GM21381 (cell line): Measurements from ENCODE around the gene TNP2.

Experiments used
- ATAC-seq: cut with Tn5 transposase; IDR thresholded peaks from one replicate; pipeline ENCODE4 v1.9.1; 2021; ENCODE audit warnings: mild to moderate bottlenecking, moderate library complexity; ENCODE audit not compliant: unreplicated experiment

TNP2 gene

DNA sequence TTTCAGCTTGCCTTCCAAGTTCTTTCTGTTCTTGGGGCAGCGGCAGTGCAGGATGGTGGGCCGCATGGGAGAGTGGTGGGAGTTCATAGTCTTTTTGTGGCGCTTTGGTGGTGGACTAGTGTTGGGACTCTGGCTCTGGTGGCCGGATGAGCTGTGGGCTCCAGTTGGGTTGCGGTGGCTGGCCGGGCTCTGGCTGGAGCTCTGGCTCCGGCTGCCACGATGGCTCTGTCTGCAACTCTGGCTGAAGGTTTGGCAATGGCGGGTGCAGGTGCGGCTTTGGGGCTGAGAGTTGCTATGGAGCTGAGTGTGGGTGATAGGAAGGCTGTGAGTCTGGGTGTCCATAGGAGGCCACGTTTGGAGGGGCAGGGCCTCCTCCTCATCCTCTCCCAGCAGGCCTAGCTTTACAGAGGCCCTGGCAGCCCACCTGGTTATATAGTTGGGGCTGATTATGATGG is at the start of gene TNP2:
TNP2 (minus strand) TSS at position 405 of the 455 bp plus-strand sequence; CDS start at position 342, 63 bp downstream.
- ATAC-seq = no peak

DNA sequence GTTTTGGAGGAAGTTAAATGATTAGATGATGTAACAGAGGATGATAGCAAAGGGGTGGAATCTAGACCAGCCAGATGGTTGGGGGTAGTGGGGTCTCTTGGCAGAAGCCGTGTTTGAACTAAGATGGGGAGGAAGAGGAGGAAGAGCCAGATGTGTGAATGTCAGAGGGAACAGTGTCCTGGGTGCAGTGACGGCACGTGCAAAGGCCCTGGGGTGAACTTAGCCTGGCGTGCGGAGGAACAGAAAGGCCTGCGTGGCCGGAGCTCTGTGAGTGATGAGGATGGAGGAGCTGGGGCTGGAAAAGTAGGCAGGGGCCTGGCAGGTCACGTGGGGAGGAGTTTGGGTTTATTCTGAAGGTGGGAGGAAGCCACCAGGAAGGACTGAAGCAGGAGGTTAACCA is 49.7 kb upstream of the TNP2 start:
- no peak for ATAC-seq

DNA sequence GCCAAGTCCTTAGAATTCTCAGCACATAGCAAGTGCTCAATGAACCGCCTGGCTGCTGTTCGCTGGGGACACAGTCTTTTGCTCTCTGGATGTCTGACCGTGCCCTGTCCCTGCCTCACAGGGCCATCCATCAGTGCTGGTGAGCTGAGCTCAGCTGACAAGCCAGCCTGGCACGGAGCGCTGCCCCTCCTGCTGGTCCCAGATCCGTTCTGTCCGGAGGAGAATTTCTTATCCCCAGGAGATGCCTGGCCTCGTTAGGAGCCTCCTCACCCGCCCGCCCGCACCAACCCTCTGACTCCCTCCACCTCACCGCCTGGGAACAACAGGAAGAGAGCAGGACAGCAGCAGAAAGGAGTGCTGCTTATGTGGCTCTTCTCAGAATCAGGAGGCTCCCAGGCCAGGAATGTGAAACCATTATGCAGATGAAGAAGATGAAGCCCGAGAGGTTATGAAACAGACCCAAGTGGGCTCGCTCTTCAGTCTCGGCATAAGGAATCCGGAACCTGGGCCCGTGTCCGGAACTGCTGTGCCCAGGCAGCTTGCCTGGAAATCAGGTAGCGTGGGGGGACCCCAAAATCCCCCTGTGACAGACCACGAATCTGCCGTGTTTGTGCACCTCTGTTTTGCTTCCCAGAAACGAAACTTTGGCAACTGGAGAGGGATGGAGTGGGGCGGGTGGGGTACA is 47.3 kb upstream of the TNP2 start:
- no peak for ATAC-seq

DNA sequence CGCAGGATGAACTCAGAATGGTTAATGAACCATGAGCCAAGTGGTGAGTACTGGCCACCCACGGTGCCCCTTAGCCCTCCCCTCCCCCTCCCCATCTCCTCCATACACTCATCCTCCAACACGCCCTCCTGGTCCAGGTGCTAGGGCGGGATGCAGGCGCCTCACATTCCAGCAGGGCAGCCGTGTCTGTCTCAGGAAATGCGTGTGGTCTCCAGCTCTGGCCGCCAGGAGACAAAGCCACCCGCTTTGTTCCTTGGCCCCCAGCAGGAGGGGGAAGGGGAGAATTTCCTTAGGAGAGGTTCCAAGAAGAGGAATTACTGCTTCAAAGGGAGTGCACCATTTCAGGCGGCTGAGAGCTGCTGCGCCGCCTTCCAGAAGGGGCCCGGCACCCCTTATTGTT is 46.4 kb upstream of the TNP2 start:
- no peak for ATAC-seq

DNA sequence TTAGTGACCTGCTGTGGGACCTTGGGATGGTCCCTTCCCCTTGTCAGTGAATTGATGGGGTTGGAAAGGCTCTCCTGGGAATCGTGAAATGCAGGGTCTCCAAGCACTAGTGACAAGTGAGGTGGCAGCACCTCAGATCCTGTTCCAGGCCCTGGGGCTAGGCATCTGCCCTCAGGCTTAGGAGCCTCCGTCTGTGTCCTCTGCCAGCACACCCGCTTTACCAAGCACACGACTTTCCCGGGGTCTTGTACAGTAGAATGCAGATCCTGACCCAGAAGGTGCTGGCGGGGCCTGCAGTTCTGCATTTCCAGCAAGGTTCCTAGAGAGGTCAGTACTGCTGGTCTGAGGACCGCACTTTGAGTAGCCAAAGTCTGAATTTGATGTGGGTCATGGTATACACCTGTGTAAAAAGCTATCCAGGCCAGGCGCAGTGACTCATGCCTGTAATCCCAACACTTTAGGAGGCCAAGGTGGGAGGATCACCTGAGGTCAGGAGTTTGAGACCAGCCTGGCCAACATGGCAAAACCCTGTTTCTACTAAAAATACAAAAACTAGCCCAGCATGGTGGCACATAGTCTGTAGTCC is 45.3 kb upstream of the TNP2 start:
- no peak for ATAC-seq

DNA sequence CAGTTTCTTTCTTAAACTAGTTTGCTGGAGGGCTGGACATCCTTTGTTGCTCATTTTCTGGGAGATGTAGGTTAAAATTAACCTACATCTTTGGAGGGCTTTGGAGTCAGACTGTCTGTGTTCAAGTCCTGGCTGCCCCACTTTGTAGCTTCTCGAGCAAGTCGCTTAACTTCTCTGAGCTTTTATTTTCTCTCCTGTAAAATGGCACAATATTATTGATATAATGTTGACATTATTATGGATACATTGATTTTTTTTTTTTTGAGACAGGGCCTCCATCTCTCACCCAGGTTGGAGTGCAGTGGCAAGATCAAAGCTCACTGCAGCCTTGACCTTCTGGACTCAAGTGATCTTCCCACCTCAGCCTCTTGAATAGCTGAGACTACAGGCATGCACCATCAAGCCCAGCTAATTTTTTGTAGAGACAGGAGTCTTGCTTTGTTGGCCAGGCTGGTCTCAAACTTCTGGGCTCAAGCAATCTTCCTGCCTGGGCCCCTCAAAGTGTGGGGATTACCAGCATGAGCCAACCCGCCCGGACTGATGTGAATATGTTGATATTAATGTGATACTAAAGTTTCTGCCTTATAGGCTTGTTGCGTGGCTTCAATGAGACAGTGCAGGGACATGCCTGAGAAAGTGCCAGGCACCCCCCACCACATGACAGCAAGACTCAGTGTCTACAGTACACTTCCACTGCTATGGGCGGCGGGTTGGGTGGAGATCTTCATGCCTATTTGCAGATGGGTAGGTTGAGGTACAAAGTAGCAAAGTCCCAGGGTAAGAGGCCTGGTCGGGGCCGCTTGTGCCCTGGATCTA is 44.6 kb upstream of the TNP2 start:
- ATAC-seq = no peak

DNA sequence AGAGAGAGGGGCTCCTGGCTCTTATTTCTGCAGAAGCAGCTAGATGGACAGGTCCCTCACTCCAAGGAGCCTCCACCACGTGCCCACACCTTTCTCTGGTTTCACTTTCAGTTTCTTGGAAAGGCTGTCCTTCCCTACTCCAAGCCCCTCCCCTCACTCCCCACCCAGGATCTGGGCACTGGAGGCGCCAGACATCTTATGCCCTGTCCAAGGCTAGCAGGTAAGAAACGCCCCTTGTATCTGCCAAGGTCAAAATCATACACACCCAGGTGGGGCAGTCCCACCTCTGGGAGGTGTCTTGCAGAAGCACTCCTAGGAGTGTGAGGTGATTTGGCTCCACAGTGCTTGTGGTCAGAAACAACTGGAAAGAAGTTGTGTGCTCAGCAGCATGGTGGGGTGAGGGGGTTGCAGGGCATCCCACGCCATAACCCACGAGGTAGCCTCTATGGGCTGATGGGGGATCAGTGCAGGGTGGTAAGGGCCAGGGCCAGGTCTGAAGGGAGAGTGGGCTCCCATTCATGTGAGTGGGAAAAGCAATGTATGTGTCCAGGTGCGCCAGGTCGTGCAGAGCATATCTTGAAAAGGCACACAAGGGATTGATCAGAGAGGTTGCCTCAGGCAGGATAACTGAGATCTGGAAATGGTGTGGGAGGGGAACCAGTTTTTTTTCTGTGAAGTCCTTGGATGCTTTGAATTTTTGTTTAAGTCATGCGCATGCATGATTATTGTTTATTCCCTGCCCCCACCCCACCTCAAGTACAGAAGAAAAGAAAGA is 43.8 kb upstream of the TNP2 start:
- no peak for ATAC-seq

DNA sequence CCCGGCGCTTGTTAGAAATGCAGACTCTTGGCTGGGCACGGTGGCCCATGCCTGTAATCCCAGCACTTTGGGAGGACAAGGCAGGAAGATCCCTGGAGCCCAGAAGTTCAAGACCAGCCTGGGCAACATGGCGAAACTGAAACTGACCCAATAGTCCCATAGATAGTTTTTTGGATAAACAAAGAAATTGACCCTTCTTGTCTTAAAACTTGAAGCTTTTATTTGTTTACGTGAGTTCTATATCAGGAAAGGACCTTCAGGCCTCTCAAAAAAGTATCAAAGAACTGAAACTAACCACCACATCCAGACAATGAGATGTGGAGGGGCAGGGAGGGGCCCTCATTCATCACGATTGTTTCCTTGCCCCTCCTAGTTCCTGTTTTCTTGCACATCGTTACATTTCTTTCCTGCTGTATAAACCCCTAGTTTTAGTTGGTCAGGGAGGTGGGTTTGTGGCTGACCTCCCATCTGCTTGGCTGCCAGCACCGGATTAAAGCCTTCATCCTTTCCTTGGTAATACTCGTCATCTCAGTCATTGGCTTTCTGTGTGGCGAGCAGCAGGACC is 42.0 kb upstream of the TNP2 start:
- peak; percentile 35 for ATAC-seq

DNA sequence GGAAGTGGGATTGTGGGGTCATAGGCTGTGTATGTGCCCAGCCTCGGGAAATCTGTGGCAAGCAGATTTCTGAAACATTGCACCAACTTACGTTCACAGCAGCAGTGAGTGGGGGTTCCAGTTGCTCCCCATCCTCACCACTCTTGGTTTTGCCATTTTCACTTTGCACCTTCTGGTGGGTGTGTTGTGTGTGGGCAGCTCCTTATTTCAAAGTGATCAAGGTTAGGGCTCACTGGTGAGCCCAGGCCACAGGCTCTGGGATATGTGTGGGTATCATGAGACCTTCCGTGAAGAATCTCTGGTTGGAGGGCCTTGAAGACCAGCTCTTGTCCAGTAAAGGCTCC is 41.5 kb upstream of the TNP2 start:
- ATAC-seq = no peak

DNA sequence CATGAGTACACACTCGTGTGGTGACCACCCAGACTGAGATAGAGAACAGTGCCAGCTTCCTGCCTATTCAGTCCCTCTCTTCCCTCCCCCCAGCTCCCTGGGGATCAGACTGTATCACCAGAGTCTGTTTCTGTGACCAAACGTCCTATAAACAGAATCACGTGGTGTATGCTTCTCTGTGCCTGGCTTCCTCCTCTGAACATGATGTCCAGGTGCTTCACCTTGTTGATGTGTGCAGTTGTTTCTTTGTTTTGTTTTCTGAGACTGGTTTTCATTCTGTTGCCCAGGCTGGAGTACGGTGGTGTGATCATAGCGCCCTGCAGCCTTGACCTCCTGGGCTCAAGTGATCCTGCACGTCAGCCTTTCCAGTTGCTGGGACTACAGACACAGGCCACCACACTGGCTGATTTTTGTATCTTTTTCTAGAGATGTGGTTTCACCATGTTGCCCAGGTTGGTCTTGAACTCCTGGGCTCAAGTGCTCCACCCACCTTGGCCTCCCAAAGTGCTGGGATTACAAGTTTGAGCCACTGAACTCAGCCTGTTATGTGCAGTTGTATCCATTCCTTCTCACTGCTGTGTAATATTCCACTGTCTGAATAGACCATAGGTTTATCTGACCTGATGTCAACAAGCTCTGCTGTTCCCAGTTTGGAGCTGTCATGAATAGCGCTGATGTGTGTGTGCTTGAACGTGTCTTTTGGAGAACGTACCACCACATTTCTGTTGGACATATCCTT is 40.9 kb upstream of the TNP2 start:
- peak; percentile 38 for ATAC-seq

DNA sequence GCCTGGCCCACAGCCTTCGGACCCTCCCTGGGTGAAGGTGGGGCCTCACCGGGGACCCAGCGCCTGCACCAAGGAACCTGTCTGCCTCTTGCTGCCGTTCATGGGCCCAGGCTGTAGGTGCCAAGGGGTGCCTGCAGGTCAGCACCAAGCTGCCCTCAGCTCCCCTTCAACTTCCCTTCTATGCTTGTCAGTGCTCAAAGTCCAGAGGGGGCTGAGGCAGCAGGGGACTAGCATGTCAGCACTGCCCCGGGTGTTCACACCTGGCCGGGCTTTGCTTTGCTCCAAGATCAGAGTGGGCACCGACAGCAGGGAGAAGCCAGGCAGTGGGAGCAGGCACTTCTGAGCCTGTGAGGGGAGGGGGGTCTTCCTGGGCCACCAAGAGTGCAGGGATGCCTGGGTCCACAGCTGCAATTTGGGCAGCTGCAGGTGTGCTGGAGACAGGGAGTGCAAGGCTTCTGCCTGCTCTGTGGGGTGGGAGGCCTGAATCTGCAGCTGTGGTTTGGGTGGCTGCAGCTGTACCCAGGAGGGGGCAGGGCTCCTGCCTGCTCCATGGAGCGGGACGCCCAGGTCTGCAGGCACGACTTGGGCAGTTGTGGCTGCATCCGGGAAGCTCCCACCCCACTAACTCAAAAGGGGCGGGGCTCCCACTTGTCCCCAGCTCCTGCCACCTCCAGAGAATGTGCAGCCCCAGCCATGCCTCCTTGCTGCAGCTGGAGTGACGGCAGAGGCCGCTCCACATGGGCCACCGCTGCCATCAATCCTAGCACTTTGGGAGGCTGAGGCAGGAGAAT is 39.6 kb upstream of the TNP2 start:
- no peak for ATAC-seq

DNA sequence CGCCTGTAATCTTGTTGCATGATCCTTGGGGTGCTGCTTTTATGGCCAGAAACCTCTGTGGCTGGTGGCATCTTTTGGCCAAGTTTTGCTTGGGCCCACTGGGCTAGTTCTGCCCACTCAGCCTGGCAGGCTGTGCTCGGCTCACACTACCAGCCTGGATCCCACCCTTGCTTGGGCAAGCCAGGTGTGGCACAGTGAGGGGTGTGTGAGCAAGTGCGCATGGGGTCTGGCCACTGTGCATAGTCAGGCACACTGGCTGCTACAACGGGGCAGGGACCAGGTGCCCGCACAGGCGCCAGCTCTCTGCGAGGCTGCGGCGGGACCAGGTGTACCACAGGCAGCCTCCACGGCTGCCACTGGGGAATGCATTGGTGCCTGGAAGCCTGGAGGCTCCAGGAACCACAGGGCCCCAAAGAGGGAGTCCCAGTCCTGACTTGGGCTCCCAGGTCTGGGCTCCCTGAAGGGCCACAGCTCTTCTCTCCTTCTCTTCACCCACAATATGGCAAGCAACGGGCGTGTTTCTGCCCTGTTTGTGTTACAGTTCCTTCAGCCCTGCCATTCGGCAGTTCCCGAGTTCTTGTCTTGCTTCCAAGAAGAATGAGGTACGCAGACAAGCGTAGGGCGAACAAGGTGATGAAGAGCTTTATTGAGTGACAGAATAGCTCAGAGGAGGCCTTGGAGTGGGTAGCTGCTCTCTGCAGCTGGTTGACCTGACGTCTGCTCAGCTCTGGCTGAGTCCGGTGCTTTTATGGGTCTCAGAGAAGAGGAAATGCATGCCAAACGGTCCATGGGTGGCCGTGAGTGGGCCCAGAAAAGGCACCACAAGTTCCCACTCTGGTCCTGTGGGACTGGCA is 38.7 kb upstream of the TNP2 start:
- no peak for ATAC-seq

DNA sequence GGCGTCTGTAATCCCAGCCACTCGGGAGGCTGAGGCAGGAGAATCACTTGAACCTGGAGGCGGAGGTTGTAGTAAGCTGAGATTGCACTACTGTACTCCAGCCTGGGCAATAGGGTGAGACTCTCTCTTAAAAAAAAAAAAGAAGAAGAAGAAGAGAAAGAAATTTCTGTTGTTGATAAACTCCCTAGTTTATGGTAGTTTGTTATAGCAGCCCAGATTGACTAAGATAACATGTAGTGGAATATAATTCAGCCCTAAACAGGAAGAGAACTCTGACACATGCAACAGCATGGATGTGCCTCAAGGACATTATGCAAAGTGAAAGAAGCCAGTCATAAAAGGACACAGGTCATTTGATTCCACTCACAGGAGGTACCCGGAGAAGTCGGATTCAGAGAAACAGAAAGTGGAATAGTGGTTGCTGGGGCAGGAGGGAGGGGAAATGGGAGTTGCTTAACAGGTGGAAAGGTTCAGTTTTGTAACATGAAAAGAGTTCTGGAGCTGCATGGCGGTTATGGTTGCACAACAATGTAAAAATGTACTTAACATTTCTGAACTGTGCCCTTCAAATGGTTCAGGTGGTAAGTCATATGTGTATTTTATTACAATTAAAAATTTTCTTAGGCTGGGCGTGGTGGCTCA is 38.0 kb upstream of the TNP2 start:
- no peak for ATAC-seq

DNA sequence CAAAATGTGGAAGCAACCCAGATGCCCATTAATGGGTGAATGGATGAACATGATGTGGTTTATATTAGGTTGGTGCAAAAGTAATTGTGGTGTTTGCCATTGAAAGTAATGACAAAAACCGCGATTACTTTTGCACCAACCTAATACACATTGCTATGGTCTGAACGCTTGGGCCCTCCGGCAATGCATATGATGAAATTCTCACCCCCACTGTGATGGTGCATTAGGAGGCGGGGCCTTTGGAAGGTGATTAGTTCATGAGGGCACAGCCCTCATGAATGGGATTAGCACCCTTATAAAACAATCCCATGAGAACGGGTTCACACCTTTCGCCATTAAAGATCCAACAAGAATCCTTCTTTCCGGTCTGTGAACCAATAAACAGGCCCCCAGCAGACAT is 37.3 kb upstream of the TNP2 start:
- ATAC-seq = no peak

DNA sequence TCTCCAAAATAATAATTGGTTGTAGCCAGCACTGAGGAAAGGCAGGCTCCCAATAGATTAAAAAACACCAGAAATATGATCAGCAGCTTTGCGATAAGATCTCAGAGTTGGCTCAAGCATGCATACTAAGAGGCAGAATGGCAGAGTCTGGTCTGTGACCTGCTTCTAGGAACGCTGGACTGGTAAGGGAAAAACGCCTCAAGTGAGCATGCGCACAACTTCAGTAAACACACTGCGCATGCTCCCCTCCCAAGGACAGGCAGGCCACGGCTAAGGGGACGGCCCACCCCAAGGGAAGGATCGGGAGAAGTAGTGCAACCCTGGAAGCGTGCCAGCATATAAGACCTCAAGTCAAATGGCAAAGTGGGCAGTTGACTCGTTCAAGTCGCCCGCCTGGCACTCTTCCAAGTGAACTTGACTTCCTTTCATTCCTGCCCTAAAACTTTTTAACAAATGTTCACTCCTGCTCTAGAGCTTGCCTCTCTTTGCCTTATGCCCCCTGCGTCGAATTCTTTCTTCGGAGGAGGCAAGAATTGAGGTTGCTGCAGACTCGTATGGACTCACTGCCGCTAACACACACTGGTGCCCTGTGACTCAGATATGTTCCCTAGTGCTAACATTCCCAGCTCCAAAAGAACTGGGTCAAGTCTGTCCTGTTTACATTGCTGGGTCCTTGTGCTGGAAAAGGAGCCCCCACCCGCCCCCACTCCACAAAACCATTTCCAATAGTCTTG is 34.4 kb upstream of the TNP2 start:
- no peak for ATAC-seq

DNA sequence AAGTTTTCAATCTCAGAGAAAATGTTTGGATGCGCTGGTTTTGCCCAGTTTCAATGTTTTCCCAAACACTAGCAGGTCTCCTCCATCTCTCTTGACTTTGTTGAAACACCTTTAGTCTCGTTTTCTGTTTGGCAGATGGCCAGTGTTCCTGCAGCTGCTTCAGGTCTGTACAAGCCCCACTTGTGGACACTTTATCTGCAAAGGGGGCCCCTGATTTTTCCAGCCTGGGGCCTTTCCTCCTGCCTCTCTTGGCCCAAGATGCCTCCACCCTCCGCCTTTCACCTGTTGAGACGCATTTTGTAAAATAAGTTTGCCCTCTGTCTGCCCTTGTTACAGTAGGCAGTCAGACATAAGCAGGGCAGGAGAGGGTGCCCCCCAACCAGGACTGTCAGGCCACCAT is 33.9 kb upstream of the TNP2 start:
- ATAC-seq = no peak
